ENCODE data around the gene HIPK2.
"Not testable (repeated sequence)": the region's sequence is repeated elsewhere in the genome, so short reads cannot be mapped to it uniquely, and the experiment has no call there.

HIPK2 gene

DNA sequence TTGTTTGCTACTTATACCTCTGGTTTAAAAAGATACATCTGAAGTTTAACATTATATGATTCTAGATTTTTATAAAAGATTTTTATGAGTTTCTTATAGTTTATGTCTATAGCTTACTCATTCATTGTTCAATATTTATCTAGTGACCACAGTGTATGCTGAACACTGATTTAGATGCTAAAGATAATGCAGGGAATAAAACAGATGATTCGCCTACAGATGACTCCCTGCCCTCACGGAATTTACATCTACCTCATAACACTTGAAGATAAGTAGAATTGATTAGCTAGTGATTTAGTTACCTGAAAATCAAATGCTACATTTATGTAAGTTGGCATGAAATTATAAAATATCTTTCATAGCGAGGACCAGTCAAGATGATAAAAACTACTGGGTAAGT, 105.8 kb downstream of the HIPK2 start:
- H3K27ac ChIP-seq (ENCODE audit: low read depth, low read length): no peak overlapping the region

DNA sequence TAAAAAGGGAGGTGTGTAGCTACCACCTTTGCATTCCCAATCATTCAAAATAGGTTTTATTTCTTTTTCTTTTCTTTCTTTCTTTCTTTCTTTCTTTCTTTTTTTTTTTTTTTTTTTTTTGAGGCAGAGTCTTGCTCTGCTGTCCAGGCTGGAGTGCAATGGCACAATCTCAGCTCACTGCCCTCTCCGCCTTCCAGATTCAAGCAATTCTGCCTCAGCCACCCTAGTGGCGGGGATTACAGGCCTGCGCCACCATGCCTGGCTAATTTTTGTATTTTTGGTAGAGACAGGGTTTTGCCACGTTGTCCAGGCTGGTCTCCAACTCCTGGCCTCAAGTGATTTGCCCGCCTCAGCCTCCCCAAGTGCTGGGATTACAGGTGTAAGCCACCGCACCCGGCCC, 107.1 kb downstream of the HIPK2 start:
- not testable (repeated sequence) for H3K9me3 ChIP-seq (ENCODE audit: control insufficient read depth in 5 of 5, low read length in 5 of 5); H3K9ac ChIP-seq (ENCODE audit: low read length in 5 of 5); H3K4me3 ChIP-seq (ENCODE audit: low read depth in 1 of 5, low read length in 5 of 5); H3K27ac ChIP-seq (ENCODE audit: low read depth, low read length); H3K36me3 ChIP-seq (ENCODE audit: control insufficient read depth in 5 of 5, insufficient read depth in 5 of 5, low read length in 5 of 5); H3K27me3 ChIP-seq (ENCODE audit: control insufficient read depth in 5 of 5, insufficient read depth in 4 of 5, low read length in 5 of 5)
- H3K4me1 ChIP-seq (ENCODE audit: control insufficient read depth in 5 of 5, insufficient read depth in 5 of 5, low read length in 5 of 5): peaks cover 0 to 12% (median 5%) of the 10 kb centered on the region in 5 donors

More for the DNA sequence above, 105.8 kb downstream of the HIPK2 start:
- peaks cover 0 to 8% (median 0%) of the 10 kb centered on the region in 5 donors for H3K36me3 ChIP-seq (ENCODE audit: control insufficient read depth in 5 of 5, insufficient read depth in 5 of 5, low read length in 5 of 5)
- no peaks in the 10 kb centered on the region for H3K9me3 ChIP-seq (ENCODE audit: control insufficient read depth in 5 of 5, low read length in 5 of 5)
- no peaks in the 10 kb centered on the region for H3K27me3 ChIP-seq (ENCODE audit: control insufficient read depth in 5 of 5, insufficient read depth in 4 of 5, low read length in 5 of 5)
- H3K4me3 ChIP-seq (ENCODE audit: low read depth in 1 of 5, low read length in 5 of 5): no peak overlapping the region
- peaks cover 0 to 14% (median 5%) of the 10 kb centered on the region in 5 donors for H3K4me1 ChIP-seq (ENCODE audit: control insufficient read depth in 5 of 5, insufficient read depth in 5 of 5, low read length in 5 of 5)
- H3K9ac ChIP-seq (ENCODE audit: low read length in 5 of 5): no peak overlapping the region

DNA sequence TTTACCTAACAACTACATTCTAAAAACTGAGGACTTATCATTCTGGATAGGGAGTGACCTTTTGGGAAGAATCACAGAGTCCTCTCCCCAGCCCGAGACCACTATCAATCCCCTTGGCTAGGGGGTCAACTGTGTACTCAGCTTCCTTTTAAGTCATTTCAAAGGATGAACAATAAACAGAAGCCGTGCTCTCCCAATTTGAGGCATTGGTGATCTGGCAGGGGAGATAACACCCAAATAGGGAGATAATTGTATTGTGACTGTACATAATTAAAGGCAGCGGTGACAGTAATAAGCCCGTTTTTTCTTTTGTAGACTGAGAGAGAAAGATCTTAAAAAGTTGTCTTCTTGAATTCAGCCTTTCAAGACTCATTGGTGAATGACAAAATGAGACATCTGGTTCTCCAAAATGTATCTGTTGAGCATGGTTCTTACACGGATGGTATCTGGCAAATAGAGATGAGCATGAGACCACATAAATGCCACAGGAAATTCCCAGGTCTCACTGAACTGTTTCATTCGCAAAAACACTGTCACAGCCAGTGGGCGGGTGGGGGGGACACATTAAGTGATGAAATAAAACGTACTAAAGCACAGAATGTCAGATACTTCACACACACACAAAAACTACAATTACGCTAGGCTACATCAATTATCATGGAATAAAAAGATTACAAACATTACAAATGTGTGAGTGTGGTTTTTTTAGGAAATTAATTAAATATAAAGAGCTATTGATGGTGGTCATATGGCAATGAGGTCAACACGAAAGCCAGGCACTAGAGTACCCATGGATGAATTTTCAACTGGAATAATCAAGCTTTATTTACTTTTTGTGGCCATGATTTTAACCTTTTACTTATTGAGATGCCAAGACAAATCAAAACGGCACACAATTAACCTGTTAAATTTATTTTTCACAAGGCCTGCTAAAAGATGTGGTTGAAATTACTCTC, 108.4 kb downstream of the HIPK2 start:
- Histone ChIP-seq H3K27me3 (ENCODE audit: control insufficient read depth in 5 of 5, insufficient read depth in 4 of 5, low read length in 5 of 5) (no peaks in the 10 kb centered on the region), H3K9me3 (ENCODE audit: control insufficient read depth in 5 of 5, low read length in 5 of 5) (no peaks in the 10 kb centered on the region), H3K36me3 (ENCODE audit: control insufficient read depth in 5 of 5, insufficient read depth in 5 of 5, low read length in 5 of 5) (peaks cover 0 to 3% (median 0%) of the 10 kb centered on the region in 5 donors), H3K9ac (ENCODE audit: low read length in 5 of 5) (no peak overlapping the region), H3K4me1 (ENCODE audit: control insufficient read depth in 5 of 5, insufficient read depth in 5 of 5, low read length in 5 of 5) (peaks cover 0 to 6% (median 3%) of the 10 kb centered on the region in 5 donors), H3K4me3 (ENCODE audit: low read depth in 1 of 5, low read length in 5 of 5) (no peak overlapping the region), H3K27ac (ENCODE audit: low read depth, low read length) (no peak overlapping the region)

DNA sequence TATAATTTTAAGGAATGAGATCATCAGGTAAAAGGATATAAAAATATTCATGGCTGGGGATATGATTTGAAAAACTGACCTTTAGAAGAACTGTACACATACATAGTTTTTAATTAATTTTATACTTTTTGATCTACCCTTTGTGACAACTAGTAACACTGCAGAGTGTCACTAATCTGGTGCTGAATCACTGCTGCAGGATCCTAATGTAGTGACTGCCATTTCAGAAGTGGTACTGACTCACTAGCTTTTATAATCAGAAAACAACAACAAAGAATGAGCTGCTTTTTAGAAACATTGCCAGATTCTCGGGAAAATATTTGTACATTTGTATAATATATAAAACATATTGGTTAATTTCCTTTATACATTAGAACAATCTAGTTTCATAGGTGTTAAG, 110.4 kb downstream of the HIPK2 start:
- Histone ChIP-seq H3K9ac (ENCODE audit: low read length in 5 of 5) (no peak overlapping the region), H3K36me3 (ENCODE audit: control insufficient read depth in 5 of 5, insufficient read depth in 5 of 5, low read length in 5 of 5) (no peaks in the 10 kb centered on the region), H3K27me3 (ENCODE audit: control insufficient read depth in 5 of 5, insufficient read depth in 4 of 5, low read length in 5 of 5) (no peaks in the 10 kb centered on the region), H3K9me3 (ENCODE audit: control insufficient read depth in 5 of 5, low read length in 5 of 5) (no peaks in the 10 kb centered on the region), H3K27ac (ENCODE audit: low read depth, low read length) (no peak overlapping the region), H3K4me1 (ENCODE audit: control insufficient read depth in 5 of 5, insufficient read depth in 5 of 5, low read length in 5 of 5) (peaks cover 0 to 20% (median 17%) of the 10 kb centered on the region in 5 donors), H3K4me3 (ENCODE audit: low read depth in 1 of 5, low read length in 5 of 5) (no peak overlapping the region)

DNA sequence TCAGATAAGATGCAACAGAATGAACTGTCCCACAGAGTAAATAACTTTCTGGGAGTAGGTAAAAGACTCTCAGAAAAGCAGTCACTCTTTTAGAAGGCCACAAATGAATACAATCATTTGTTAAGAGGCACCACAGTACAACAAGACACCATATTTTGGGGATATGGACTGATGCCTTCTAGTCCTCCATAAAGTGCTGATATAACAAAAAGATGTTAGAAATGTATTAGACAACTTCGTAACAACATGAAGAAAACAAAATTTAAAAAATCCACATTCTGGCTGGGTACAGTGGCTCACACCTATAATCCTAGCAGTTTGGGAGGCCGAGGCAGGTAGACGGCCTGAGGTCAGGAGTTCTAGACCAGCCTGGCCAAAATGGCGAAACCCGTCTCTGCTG, 111.3 kb downstream of the HIPK2 start:
- Histone ChIP-seq H3K27ac (ENCODE audit: low read depth, low read length) (no peak overlapping the region), H3K27me3 (ENCODE audit: control insufficient read depth in 5 of 5, insufficient read depth in 4 of 5, low read length in 5 of 5) (no peaks in the 10 kb centered on the region), H3K4me3 (ENCODE audit: low read depth in 1 of 5, low read length in 5 of 5) (no peak overlapping the region), H3K9ac (ENCODE audit: low read length in 5 of 5) (no peak overlapping the region), H3K4me1 (ENCODE audit: control insufficient read depth in 5 of 5, insufficient read depth in 5 of 5, low read length in 5 of 5) (peaks cover 4 to 29% (median 20%) of the 10 kb centered on the region in 5 donors), H3K36me3 (ENCODE audit: control insufficient read depth in 5 of 5, insufficient read depth in 5 of 5, low read length in 5 of 5) (no peaks in the 10 kb centered on the region), H3K9me3 (ENCODE audit: control insufficient read depth in 5 of 5, low read length in 5 of 5) (no peaks in the 10 kb centered on the region)

DNA sequence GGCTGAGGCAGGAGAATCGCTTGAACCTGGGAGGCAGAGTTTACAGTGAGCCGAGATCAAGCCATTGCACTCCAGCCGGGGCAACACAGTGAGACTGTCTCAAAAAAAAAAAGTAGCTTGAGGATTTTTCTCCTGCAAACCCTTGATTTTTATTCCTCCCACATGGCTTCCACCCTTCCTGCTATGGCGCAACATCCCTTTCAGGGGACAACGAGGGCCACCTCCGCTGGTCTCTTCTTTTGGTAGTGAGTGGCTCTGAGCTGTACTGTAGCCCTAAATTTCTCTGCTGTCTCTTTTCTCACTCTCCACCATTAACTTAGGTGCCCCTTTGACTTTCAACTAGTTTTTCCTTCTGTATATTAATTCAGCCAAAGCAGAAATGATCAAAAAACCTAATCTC, 113.4 kb downstream of the HIPK2 start:
- no peaks in the 10 kb centered on the region for H3K36me3 ChIP-seq (ENCODE audit: control insufficient read depth in 5 of 5, insufficient read depth in 5 of 5, low read length in 5 of 5)
- no peaks in the 10 kb centered on the region for H3K9me3 ChIP-seq (ENCODE audit: control insufficient read depth in 5 of 5, low read length in 5 of 5)
- H3K27me3 ChIP-seq (ENCODE audit: control insufficient read depth in 5 of 5, insufficient read depth in 4 of 5, low read length in 5 of 5): no peaks in the 10 kb centered on the region
- no peak overlapping the region for H3K9ac ChIP-seq (ENCODE audit: low read length in 5 of 5)
- H3K27ac ChIP-seq (ENCODE audit: low read depth, low read length): no peak overlapping the region
- H3K4me3 ChIP-seq (ENCODE audit: low read depth in 1 of 5, low read length in 5 of 5): no peak overlapping the region
- H3K4me1 ChIP-seq (ENCODE audit: control insufficient read depth in 5 of 5, insufficient read depth in 5 of 5, low read length in 5 of 5): peaks cover 4 to 44% (median 39%) of the 10 kb centered on the region in 5 donors

DNA sequence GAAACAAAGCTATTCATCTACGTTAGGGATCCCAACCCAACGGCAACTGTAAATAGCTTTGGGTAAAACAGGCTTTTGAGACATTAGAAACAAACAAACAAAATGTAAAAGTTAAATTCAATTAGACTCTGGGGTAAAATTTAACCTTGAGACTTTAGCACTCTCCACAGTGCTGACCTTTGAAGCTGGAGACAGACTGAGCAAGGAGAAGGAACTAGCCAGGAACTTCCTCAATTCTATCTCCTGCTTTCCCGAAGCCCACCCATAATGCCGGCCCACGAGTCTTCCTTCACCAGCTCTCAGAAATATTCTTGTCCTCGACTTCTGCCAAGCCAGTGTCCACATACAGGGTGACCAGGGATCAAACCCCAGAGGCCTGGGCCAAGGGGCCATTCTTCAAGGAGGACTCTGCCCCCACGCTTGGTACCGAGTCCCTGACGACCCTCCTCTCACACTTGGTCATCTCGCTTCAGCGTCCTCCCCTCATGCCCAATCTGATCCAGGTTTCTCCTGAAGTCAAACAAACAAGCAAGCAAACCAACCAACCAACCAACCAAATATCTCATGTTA, 114.1 kb downstream of the HIPK2 start:
- H3K27ac ChIP-seq (ENCODE audit: low read depth, low read length): no peak overlapping the region
- no peaks in the 10 kb centered on the region for H3K36me3 ChIP-seq (ENCODE audit: control insufficient read depth in 5 of 5, insufficient read depth in 5 of 5, low read length in 5 of 5)
- H3K27me3 ChIP-seq (ENCODE audit: control insufficient read depth in 5 of 5, insufficient read depth in 4 of 5, low read length in 5 of 5): no peaks in the 10 kb centered on the region
- H3K4me1 ChIP-seq (ENCODE audit: control insufficient read depth in 5 of 5, insufficient read depth in 5 of 5, low read length in 5 of 5): peaks cover 5 to 51% (median 47%) of the 10 kb centered on the region in 5 donors
- no peak overlapping the region for H3K4me3 ChIP-seq (ENCODE audit: low read depth in 1 of 5, low read length in 5 of 5)
- H3K9ac ChIP-seq (ENCODE audit: low read length in 5 of 5): no peak overlapping the region
- no peaks in the 10 kb centered on the region for H3K9me3 ChIP-seq (ENCODE audit: control insufficient read depth in 5 of 5, low read length in 5 of 5)

DNA sequence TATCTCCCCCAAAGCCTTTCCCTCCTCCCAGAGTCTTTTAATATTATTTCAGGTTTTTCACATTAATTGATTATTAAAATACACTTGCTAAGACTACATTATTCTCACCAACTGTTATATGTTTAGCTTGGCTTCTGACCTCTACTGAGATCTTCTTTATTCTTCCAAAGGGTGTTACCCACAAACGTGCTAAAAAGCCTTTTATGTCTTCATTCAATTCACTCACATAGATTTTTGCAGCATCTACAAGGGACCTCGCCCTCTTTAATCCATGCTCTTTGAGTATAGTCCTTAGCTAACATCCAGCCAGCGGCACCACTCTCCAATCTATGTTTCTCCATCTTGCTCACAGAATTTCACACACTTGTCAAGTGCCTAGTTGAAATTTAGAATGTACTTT, 115.9 kb downstream of the HIPK2 start:
- H3K9ac ChIP-seq (ENCODE audit: low read length in 5 of 5): no peak overlapping the region
- H3K9me3 ChIP-seq (ENCODE audit: control insufficient read depth in 5 of 5, low read length in 5 of 5): no peaks in the 10 kb centered on the region
- H3K27me3 ChIP-seq (ENCODE audit: control insufficient read depth in 5 of 5, insufficient read depth in 4 of 5, low read length in 5 of 5): no peaks in the 10 kb centered on the region
- H3K4me3 ChIP-seq (ENCODE audit: low read depth in 1 of 5, low read length in 5 of 5): no peak overlapping the region
- H3K36me3 ChIP-seq (ENCODE audit: control insufficient read depth in 5 of 5, insufficient read depth in 5 of 5, low read length in 5 of 5): no peaks in the 10 kb centered on the region
- no peak overlapping the region for H3K27ac ChIP-seq (ENCODE audit: low read depth, low read length)
- H3K4me1 ChIP-seq (ENCODE audit: control insufficient read depth in 5 of 5, insufficient read depth in 5 of 5, low read length in 5 of 5): peaks cover 6 to 62% (median 53%) of the 10 kb centered on the region in 5 donors

DNA sequence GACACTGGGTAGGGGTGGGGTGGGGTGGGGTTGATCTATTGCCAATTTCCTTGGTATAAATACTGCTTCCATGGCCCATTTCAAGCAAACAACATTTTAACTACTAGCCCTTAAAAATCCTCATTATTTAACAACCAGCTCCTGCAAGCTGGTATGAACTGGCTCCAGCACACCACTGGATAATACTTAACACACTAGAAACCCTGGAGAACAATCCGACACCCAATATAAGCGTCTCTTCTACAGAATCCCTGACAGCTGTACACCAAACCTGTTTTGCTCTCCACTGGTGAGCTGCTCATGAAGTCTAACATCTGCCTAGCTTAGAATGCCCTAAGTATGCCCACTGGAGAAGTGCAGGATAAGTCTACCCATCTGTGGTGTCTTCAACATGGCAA, 116.8 kb downstream of the HIPK2 start:
- Histone ChIP-seq H3K27me3 (ENCODE audit: control insufficient read depth in 5 of 5, insufficient read depth in 4 of 5, low read length in 5 of 5) (no peaks in the 10 kb centered on the region), H3K9ac (ENCODE audit: low read length in 5 of 5) (no peak overlapping the region), H3K27ac (ENCODE audit: low read depth, low read length) (peak overlapping the region; percentile 24), H3K4me1 (ENCODE audit: control insufficient read depth in 5 of 5, insufficient read depth in 5 of 5, low read length in 5 of 5) (peaks cover 6 to 67% (median 53%) of the 10 kb centered on the region in 5 donors), H3K36me3 (ENCODE audit: control insufficient read depth in 5 of 5, insufficient read depth in 5 of 5, low read length in 5 of 5) (no peaks in the 10 kb centered on the region), H3K9me3 (ENCODE audit: control insufficient read depth in 5 of 5, low read length in 5 of 5) (no peaks in the 10 kb centered on the region), H3K4me3 (ENCODE audit: low read depth in 1 of 5, low read length in 5 of 5) (no peak overlapping the region)

DNA sequence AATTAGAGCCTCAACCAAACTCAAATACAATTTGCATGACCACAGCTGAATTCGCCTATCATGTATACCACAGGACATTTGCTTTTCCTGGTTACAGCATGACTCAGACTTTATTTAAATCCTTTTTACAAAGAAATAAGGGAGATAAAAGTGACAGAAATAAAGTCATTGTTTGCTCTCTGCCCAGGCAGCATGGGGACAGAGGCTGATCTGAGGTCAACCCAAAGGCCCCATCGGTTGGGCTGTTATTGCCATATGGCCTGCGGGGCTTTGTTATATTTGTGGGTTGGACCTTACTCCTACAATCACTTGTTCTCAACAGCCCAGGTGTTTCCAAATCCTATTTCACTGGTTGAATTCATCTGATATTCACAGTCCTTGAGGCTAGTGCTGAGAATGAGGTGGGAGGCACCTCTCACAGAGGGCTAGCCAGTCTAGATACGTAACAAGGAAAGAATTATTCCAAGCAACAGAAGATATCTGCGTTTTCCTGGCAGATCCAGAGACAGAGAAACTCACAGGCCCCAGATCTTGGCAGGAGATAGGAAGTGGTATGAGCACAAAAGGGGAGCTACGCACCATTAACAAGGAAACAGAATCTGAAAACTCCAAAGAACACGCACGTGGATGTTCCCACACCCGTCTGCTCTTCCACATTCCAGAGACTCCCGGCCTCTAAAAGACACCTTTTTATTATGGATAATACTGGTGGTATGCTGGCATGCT, 117.3 kb downstream of the HIPK2 start:
- Histone ChIP-seq H3K27ac (ENCODE audit: low read depth, low read length) (peak overlapping the region; percentile 24), H3K4me3 (ENCODE audit: low read depth in 1 of 5, low read length in 5 of 5) (no peak overlapping the region), H3K27me3 (ENCODE audit: control insufficient read depth in 5 of 5, insufficient read depth in 4 of 5, low read length in 5 of 5) (no peaks in the 10 kb centered on the region), H3K4me1 (ENCODE audit: control insufficient read depth in 5 of 5, insufficient read depth in 5 of 5, low read length in 5 of 5) (peaks cover 6 to 67% (median 54%) of the 10 kb centered on the region in 5 donors), H3K36me3 (ENCODE audit: control insufficient read depth in 5 of 5, insufficient read depth in 5 of 5, low read length in 5 of 5) (peaks cover 0 to 1% (median 0%) of the 10 kb centered on the region in 5 donors), H3K9ac (ENCODE audit: low read length in 5 of 5) (no peak overlapping the region), H3K9me3 (ENCODE audit: control insufficient read depth in 5 of 5, low read length in 5 of 5) (no peaks in the 10 kb centered on the region)

Measured in subcutaneous abdominal adipose tissue (tissue), 5 donors.